Left lung (tissue), 10 donors: ENCODE results near the gene URI1. TPM values are rescaled to one million over a fixed set of nuclear protein-coding genes. Genes with fewer than 3 reads are reported as not detected.

Experiments used
- ATAC-seq: fragments of 200-7000 bp; cut with Tn5 transposase; one replicate; pipeline ENCODE4 v1.9.1; 2020; ENCODE audit warnings: moderate library complexity
- DNase-seq, 4 donors: peaks; one replicate each; pipeline ENCODE4 v3.0.0-alpha.2; 2013 to 2020
- H3K27ac ChIP-seq, 2 donors: fragments of 200-600 bp; sonication (generic) in 1 of 2; one replicate each; pipeline versions ENCODE4 v1.5.0 to v1.8.0; 2020 to 2021
- H3K27me3 ChIP-seq, 2 donors: fragments of 200-600 bp; sonication (generic) in 1 of 2; one replicate each; pipeline versions ENCODE4 v1.5.0 to v1.8.0; 2020 to 2021
- H3K36me3 ChIP-seq, 2 donors: fragments of 200-600 bp; sonication (generic) in 1 of 2; one replicate each; pipeline versions ENCODE4 v1.5.0 to v1.8.0; 2020 to 2021
- H3K4me1 ChIP-seq, 2 donors: fragments of 200-600 bp; one replicate each; pipeline ENCODE4 v1.8.0; 2021
- H3K4me3 ChIP-seq, 2 donors: fragments of 200-600 bp; sonication (generic) in 1 of 2; one replicate each; pipeline versions ENCODE4 v1.5.0 to v1.8.0; 2020 to 2021; ENCODE audit warnings: mild to moderate bottlenecking in 1 of 2
- H3K9me3 ChIP-seq, 2 donors: fragments of 200-600 bp; sonication (generic) in 1 of 2; one replicate each; pipeline versions ENCODE4 v1.5.0 to v1.8.0; 2020 to 2021
- intact Hi-C, 2 donors: fragments of 100-400 bp; cut with DNase I; formaldehyde crosslinking; loops; one replicate each; pipeline versions ENCODE4 v1.11.2 to v1.14.2; 2022
- polyA plus RNA-seq, 6 donors: library from polyadenylated mRNA; unstranded; fragments of 120-200 nt; gene quantifications; one replicate each; pipeline ENCODE4 v1.2.1, GENCODE V29; 2013; ENCODE audit not compliant: insufficient read length in 6 of 6
- total RNA-seq, 2 donors: library from RNA; stranded (reverse); fragmentation: NEBNext Ultra II Directional; extraction: Animal tissue kit (Norgen Biotek cat#: 25700); gene quantifications; one replicate each; pipeline ENCODE4 v1.2.1, GENCODE V29; 2021
- TF ChIP-seq, protein P1 (sequence below), 2 donors: fragments of 200-600 bp; sonication (generic) in 1 of 2; IDR thresholded peaks; one replicate each; pipeline versions ENCODE4 v1.5.0 to v1.8.0; 2021; ENCODE audit warnings: antibody characterized with exemption in 2 of 2
- donor health status: DM: no; HTN: yes; CAD: no.
- donor health status: DM: no; HTN: no; CAD: no.

Gene URI1
- total and polyA plus RNA-seq, 8 donors: 36.3 to 104 (median 97.2) TPM

GRCh38 chr19:29952177-29952576 lies 10.1 kb downstream of the URI1 start:
- TF ChIP-seq, protein P1, sequence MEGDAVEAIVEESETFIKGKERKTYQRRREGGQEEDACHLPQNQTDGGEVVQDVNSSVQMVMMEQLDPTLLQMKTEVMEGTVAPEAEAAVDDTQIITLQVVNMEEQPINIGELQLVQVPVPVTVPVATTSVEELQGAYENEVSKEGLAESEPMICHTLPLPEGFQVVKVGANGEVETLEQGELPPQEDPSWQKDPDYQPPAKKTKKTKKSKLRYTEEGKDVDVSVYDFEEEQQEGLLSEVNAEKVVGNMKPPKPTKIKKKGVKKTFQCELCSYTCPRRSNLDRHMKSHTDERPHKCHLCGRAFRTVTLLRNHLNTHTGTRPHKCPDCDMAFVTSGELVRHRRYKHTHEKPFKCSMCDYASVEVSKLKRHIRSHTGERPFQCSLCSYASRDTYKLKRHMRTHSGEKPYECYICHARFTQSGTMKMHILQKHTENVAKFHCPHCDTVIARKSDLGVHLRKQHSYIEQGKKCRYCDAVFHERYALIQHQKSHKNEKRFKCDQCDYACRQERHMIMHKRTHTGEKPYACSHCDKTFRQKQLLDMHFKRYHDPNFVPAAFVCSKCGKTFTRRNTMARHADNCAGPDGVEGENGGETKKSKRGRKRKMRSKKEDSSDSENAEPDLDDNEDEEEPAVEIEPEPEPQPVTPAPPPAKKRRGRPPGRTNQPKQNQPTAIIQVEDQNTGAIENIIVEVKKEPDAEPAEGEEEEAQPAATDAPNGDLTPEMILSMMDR (IDR thresholded peaks at IDR 0.05): no peak
- H3K27ac ChIP-seq: no peak overlapping the region
- DNase-seq (no peak), ATAC-seq (no peak)
- no peaks in the 10 kb centered on the region for H3K36me3 ChIP-seq
- no peak overlapping the region for H3K4me3 ChIP-seq
- intact Hi-C loops: no loop called here
- peaks cover 0 to 5% of the 10 kb centered on the region in 2 donors for H3K4me1 ChIP-seq
- no peaks in the 10 kb centered on the region for H3K27me3 ChIP-seq
- H3K9me3 ChIP-seq: no peaks in the 10 kb centered on the region

- intact Hi-C loops: no loop called here
- Histone ChIP-seq H3K4me3 (no peak overlapping the region), H3K27ac (no peak overlapping the region), H3K27me3 (no peaks in the 10 kb centered on the region), H3K4me1 (peaks cover 0 to 5% of the 10 kb centered on the region in 2 donors), H3K36me3 (no peaks in the 10 kb centered on the region), H3K9me3 (no peaks in the 10 kb centered on the region)
- no peak for DNase-seq
- ATAC-seq: no peak
- TF ChIP-seq, protein P1 (IDR thresholded peaks at IDR 0.05): no peak
Observed at GRCh38 chr19:29952646-29953045, 10.6 kb downstream of the URI1 start.

GRCh38 chr19:29953352-29954247 lies 11.6 kb downstream of the URI1 start:
- TF ChIP-seq, protein P1 (IDR thresholded peaks at IDR 0.05): no peak
- Histone ChIP-seq H3K4me1 (peaks cover 0 to 5% of the 10 kb centered on the region in 2 donors), H3K4me3 (no peak overlapping the region), H3K27ac (no peak overlapping the region), H3K36me3 (no peaks in the 10 kb centered on the region), H3K9me3 (no peaks in the 10 kb centered on the region), H3K27me3 (no peaks in the 10 kb centered on the region)
- DNase-seq (no peak), ATAC-seq (no peak)
- intact Hi-C loops: no loop called here

GRCh38 chr19:29956855-29957254 lies 14.8 kb downstream of the URI1 start:
- TF ChIP-seq, protein P1 (IDR thresholded peaks at IDR 0.05): no peak
- Histone ChIP-seq H3K27ac (no peak overlapping the region), H3K9me3 (no peaks in the 10 kb centered on the region), H3K4me1 (peaks cover 0 to 5% of the 10 kb centered on the region in 2 donors), H3K36me3 (no peaks in the 10 kb centered on the region), H3K27me3 (no peaks in the 10 kb centered on the region), H3K4me3 (no peak overlapping the region)
- intact Hi-C loops: no loop called here
- ATAC-seq: no peak
- DNase-seq: no peak

DNA sequence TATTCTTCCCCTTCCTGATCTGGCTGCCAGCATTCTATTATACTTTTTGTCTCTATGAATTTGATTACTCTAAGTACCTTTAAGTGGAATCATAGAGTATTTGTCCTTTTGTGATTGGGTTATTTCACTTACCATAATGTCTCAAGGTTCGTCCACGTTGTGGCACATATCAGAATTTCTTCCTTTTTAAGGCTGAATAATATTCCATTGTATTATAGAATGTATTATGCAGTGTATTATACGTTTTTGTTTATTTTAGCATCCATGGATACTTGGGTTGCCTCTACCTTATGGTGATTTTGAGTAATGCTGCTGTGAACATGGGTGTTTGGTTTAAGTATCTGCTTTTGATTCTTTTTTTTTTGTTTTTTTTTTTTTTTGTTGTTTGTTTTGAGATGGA lies 19.3 kb downstream of the URI1 start:
- intact Hi-C loops: no loop called here
- TF ChIP-seq, protein P1 (IDR thresholded peaks at IDR 0.05): no peak
- DNase-seq: no peak
- Histone ChIP-seq H3K36me3 (no peaks in the 10 kb centered on the region), H3K4me3 (no peak overlapping the region), H3K27ac (no peak overlapping the region), H3K9me3 (no peaks in the 10 kb centered on the region), H3K4me1 (peaks cover 2 to 28% of the 10 kb centered on the region in 2 donors), H3K27me3 (no peaks in the 10 kb centered on the region)
- ATAC-seq: no peak
